DND-41 (cell line): ENCODE data around the gene PTHLH.

Experiments
- ATAC-seq: fragments of 200-7000 bp; cut with Tn5 transposase; 3 replicates; pipeline ENCODE4 v1.9.1; 2021; ENCODE audit warnings: low read depth; ENCODE audit not compliant: insufficient read depth
- DNase-seq: peaks from one replicate; pipeline ENCODE4 v3.0.0-alpha.2; 2020
- H2AFZ ChIP-seq: 2 replicates; pipeline ENCODE4 v1.6.0; 2012; ENCODE audit warnings: low read depth, low read length
- H3K27ac ChIP-seq: 2 replicates; pipeline ENCODE4 v1.5.1; 2012; ENCODE audit warnings: low read length, inconsistent platforms
- H3K27me3 ChIP-seq: fragments of 200-600 bp; sonication (generic); 2 replicates; pipeline ENCODE4 v1.6.0; 2012; ENCODE audit warnings: low read length, mild to moderate bottlenecking, inconsistent platforms; ENCODE audit not compliant: insufficient read depth, poor library complexity
- H3K36me3 ChIP-seq: 2 replicates; pipeline ENCODE4 v1.5.1; 2012; ENCODE audit warnings: low read length, inconsistent platforms; ENCODE audit not compliant: insufficient read depth
- H3K4me1 ChIP-seq: 2 replicates; pipeline ENCODE4 v1.5.1; 2012; ENCODE audit warnings: mild to moderate bottlenecking, low read length; ENCODE audit not compliant: insufficient read depth
- H3K4me2 ChIP-seq: 2 replicates; pipeline ENCODE4 v1.6.0; 2012; ENCODE audit warnings: mild to moderate bottlenecking, moderate library complexity, low read length, inconsistent platforms; ENCODE audit not compliant: insufficient read depth
- H3K4me3 ChIP-seq, 2 experiments: fragments of 200-600 bp in 1 of 2; shearing (Covaris generic) in 1 of 2; 2 replicates each; pipeline ENCODE4 v1.5.1; 2012 to 2016; ENCODE audit warnings: inconsistent platforms in 2 of 2, low read length in 2 of 2, mild to moderate bottlenecking in 2 of 2, low read depth in 1 of 2, moderate library complexity in 1 of 2
- H3K79me2 ChIP-seq: 2 replicates; pipeline ENCODE4 v1.6.0; 2012; ENCODE audit warnings: low read length, inconsistent platforms; ENCODE audit not compliant: insufficient read depth
- H3K9ac ChIP-seq: 2 replicates; pipeline ENCODE4 v1.6.0; 2012; ENCODE audit warnings: low read depth, mild to moderate bottlenecking, inconsistent platforms, low read length, moderate library complexity
- H3K9me3 ChIP-seq: 2 replicates; pipeline ENCODE4 v1.5.1; 2012; ENCODE audit warnings: low read length, moderate library complexity, mild to moderate bottlenecking, inconsistent platforms; ENCODE audit not compliant: insufficient read depth, severe bottlenecking
- H4K20me1 ChIP-seq: 2 replicates; pipeline ENCODE4 v1.6.0; 2012; ENCODE audit warnings: low read length; ENCODE audit not compliant: insufficient read depth
- CTCF ChIP-seq: IDR thresholded peaks from 2 replicates; pipeline ENCODE4 v1.5.1; 2012; ENCODE audit warnings: borderline replicate concordance, low read length, moderate library complexity, mild to moderate bottlenecking; ENCODE audit not compliant: poor library complexity, severe bottlenecking; ENCODE audit errors: extremely low read depth
- EZH2 ChIP-seq: IDR thresholded peaks from 3 replicates; pipeline ENCODE4 v1.6.1; 2012; ENCODE audit warnings: borderline replicate concordance, low read depth, mild to moderate bottlenecking, moderate library complexity, low read length, inconsistent platforms; ENCODE audit not compliant: severe bottlenecking

Gene PTHLH

GRCh38 chr12:27972721-27973120, at the start of gene PTHLH:
Gene PTHLH, minus strand, starts transcription at chr12:27972733. Its CDS starts 3,239 bp downstream, at chr12:27969494.
- Histone ChIP-seq H3K9me3 (no peaks in the 10 kb centered on the region), H4K20me1 (no peaks in the 10 kb centered on the region), H3K36me3 (no peaks in the 10 kb centered on the region), H2AFZ (no peak within 1 kb of the TSS), H3K4me1 (no peaks in the 10 kb centered on the region; the same call in 1 of the 2 replicates), H3K27ac (no peak within 1 kb of the TSS), H3K4me3 (no peak within 1 kb of the TSS), H3K9ac (no peak within 1 kb of the TSS), H3K27me3 (no peaks in the 10 kb centered on the region), H3K79me2 (no peaks in the 10 kb centered on the region), H3K4me2 (no peak within 1 kb of the TSS)
- TF ChIP-seq CTCF, result no peak
- no peak for TF ChIP-seq EZH2
- ATAC-seq, result no peak
- no peak for DNase-seq

GRCh38 chr12:28021704-28022103, 49.2 kb upstream of the PTHLH start:
- no peak for ATAC-seq
- H2AFZ ChIP-seq, result no peak overlapping the region
- H3K27me3 ChIP-seq, result no peaks in the 10 kb centered on the region
- H4K20me1 ChIP-seq, result no peaks in the 10 kb centered on the region
- no peaks in the 10 kb centered on the region for H3K36me3 ChIP-seq
- no peak overlapping the region for H3K4me3 ChIP-seq
- H3K27ac ChIP-seq, result no peak overlapping the region
- no peaks in the 10 kb centered on the region for H3K79me2 ChIP-seq
- peaks cover 31% of the 10 kb centered on the region for H3K4me1 ChIP-seq
- TF ChIP-seq EZH2 (no peak), CTCF (no peak)
- H3K9ac ChIP-seq, result no peak overlapping the region
- DNase-seq, result no peak
- no peaks in the 10 kb centered on the region for H3K9me3 ChIP-seq
- H3K4me2 ChIP-seq, result no peak overlapping the region

GRCh38 chr12:28017873-28018255, 45.3 kb upstream of the PTHLH start:
- H3K36me3 ChIP-seq, result no peaks in the 10 kb centered on the region
- H3K9ac ChIP-seq, result no peak overlapping the region
- no peak overlapping the region for H3K4me3 ChIP-seq
- no peak overlapping the region for H3K4me2 ChIP-seq
- TF ChIP-seq CTCF, result no peak
- TF ChIP-seq EZH2, result no peak
- H3K9me3 ChIP-seq, result no peaks in the 10 kb centered on the region
- ATAC-seq (no peak), DNase-seq (no peak)
- H2AFZ ChIP-seq, result no peak overlapping the region
- no peak overlapping the region for H3K27ac ChIP-seq
- H3K27me3 ChIP-seq, result no peaks in the 10 kb centered on the region
- H3K4me1 ChIP-seq, result no peaks in the 10 kb centered on the region
- H4K20me1 ChIP-seq, result no peaks in the 10 kb centered on the region
- H3K79me2 ChIP-seq, result no peaks in the 10 kb centered on the region
